Testis (tissue), 2 donors: Measurements from ENCODE around the gene SPATA6L.

Source experiments
- CTCF ChIP-seq, 3 experiments: fragments of 450-650 bp in 2 of 3; fragments of 200-600 bp in 1 of 3; sonication (generic) in 1 of 3; IDR thresholded peaks; one replicate each; pipeline ENCODE4 v1.5.1; 2016 to 2019; ENCODE audit warnings: antibody characterized with exemption in 3 of 3, mild to moderate bottlenecking in 2 of 3, moderate library complexity in 1 of 3
- POLR2A ChIP-seq: fragments of 450-650 bp; IDR thresholded peaks from one replicate; pipeline ENCODE4 v1.6.1; 2017; ENCODE audit warnings: antibody characterized with exemption, mild to moderate bottlenecking, moderate library complexity

- TF ChIP-seq CTCF (IDR thresholded peaks at IDR 0.05) (no peak), POLR2A (no peak)
Observed at GRCh38 chr9:4573176-4573575, 93.1 kb downstream of the SPATA6L start.
